PC-3 (cell line): Measurements from ENCODE around the gene MAP2.

Experiments
- CTCF ChIP-seq: fragments of 300-600 bp; sonication (generic); conservative IDR thresholded peaks from 2 replicates; pipeline ENCODE4 v1.5.1; 2017; ENCODE audit warnings: antibody characterized with exemption, low read depth, mild to moderate bottlenecking, low read length
- EZH2phosphoT487 ChIP-seq: fragments of 300-600 bp; sonication (generic); IDR thresholded peaks from 2 replicates; pipeline ENCODE4 v1.6.1; 2018; ENCODE audit warnings: mild to moderate bottlenecking, antibody characterized with exemption, low read length, borderline replicate concordance

- TF ChIP-seq EZH2phosphoT487 (no peak), CTCF (no peak)
These were observed 110.4 kb downstream of the MAP2 start for GRCh38 chr2:209534228-209534627.
